ENCODE results near the gene PTAFR. TPM values are rescaled to one million over a fixed set of nuclear protein-coding genes. Genes with fewer than 3 reads are reported as not detected.

Gene PTAFR
- total and polyA plus RNA-seq, 7 experiments from 2014 or later = 0.31 to 21.2 (median 1.2) TPM

GRCh38 chr1:28154078-28154594, 22.4 kb downstream of the PTAFR start:
- ATAC-seq (no peak), DNase-seq (no peak)
- Histone ChIP-seq H3K27me3 (ENCODE audit: control insufficient read depth in 2 of 2, insufficient read depth in 2 of 2, low read length in 2 of 2) (no peaks in the 10 kb centered on the region), H3K36me3 (ENCODE audit: control insufficient read depth in 2 of 3, insufficient read depth in 3 of 3, low read length in 3 of 3) (no peaks in the 10 kb centered on the region), H3K27ac (ENCODE audit: low read depth, low read length) (no peak overlapping the region), H3K4me1 (ENCODE audit: control insufficient read depth in 2 of 2, insufficient read depth in 2 of 2, low read length in 2 of 2) (no peaks in the 10 kb centered on the region), H3K9me3 (ENCODE audit: control insufficient read depth in 2 of 3, low read length in 3 of 3) (no peaks in the 10 kb centered on the region), H3K4me3 (ENCODE audit: low read length) (no peak overlapping the region)
- Mint-ChIP-seq H3K36me3 (peaks cover 6 to 19% (median 13%) of the 10 kb centered on the region in 5 donors), H3K27me3 (peaks cover 0 to 60% (median 0%) of the 10 kb centered on the region in 5 donors), H3K27ac (peak overlapping the region in 1 of 9 donors; percentile 70), H3K4me1 (peaks cover 0 to 11% (median 3%) of the 10 kb centered on the region in 7 donors), H3K9me3 (peaks cover 0 to 9% (median 0%) of the 10 kb centered on the region in 11 donors), H3K4me3 (no peak overlapping the region)
- ChIA-PET POLR2A (no interaction called here), CTCF (interaction anchor here (0.6 kb wide), 1 partner anchor 111 kb away, joined by 3 read pairs; no protein-coding TSS in a partner anchor)
- intact Hi-C loops (cut with micrococcal nuclease) = no loop called here

DNA sequence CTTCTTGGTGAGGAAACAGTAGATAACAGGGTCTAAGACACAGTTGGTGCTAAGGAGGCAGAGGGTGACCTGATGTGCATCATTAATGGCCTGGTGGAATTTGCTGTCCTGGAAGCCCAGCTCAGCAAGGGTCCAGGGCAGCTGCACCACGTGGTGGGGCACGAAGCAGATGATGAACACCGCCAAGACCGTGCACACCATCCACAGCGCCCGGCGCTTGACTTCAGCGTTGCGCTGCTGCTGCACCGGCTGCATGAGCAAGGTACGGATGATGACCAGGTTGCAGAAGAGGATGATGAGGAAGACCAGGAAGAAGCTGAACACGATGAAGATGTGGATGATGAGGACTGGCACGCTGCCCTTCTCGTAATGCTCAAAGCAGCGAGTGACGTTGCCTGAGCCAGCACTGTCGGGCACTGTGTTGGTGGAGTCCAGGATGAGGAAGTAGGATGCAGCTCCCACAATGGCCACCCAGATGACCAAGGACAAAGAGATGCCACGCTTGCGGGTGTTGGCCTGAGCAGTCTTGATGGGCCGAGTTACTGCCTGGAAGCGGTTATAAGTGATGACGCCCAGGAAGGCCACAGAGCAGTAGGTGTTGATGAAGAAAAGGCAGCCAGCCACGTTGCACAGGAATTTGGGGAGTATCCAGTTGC, 26.2 kb downstream of the PTAFR start:
- no peak overlapping the region for H3K4me3 ChIP-seq (ENCODE audit: low read length)
- H3K27me3 Mint-ChIP-seq = peaks cover 0 to 48% (median 0%) of the 10 kb centered on the region in 5 donors
- H3K27ac Mint-ChIP-seq = no peak overlapping the region
- H3K9me3 Mint-ChIP-seq = peaks cover 0 to 9% (median 0%) of the 10 kb centered on the region in 11 donors
- intact Hi-C loops (cut with micrococcal nuclease) = no loop called here
- H3K36me3 Mint-ChIP-seq = peaks cover 0 to 19% (median 9%) of the 10 kb centered on the region in 5 donors
- ATAC-seq (no peak), DNase-seq (no peak)
- CTCF ChIA-PET = no interaction called here
- H3K4me1 Mint-ChIP-seq = peaks cover 0 to 9% (median 3%) of the 10 kb centered on the region in 7 donors
- no peak overlapping the region for H3K27ac ChIP-seq (ENCODE audit: low read depth, low read length)
- POLR2A ChIA-PET = interaction anchor here (0.6 kb wide), 1 partner anchor 31 kb away, joined by 3 read pairs; no protein-coding TSS in a partner anchor
- H3K4me1 ChIP-seq (ENCODE audit: control insufficient read depth in 2 of 2, insufficient read depth in 2 of 2, low read length in 2 of 2) = no peaks in the 10 kb centered on the region
- H3K9me3 ChIP-seq (ENCODE audit: control insufficient read depth in 2 of 3, low read length in 3 of 3) = no peaks in the 10 kb centered on the region
- H3K27me3 ChIP-seq (ENCODE audit: control insufficient read depth in 2 of 2, insufficient read depth in 2 of 2, low read length in 2 of 2) = no peaks in the 10 kb centered on the region
- H3K4me3 Mint-ChIP-seq = no peak overlapping the region
- H3K36me3 ChIP-seq (ENCODE audit: control insufficient read depth in 2 of 3, insufficient read depth in 3 of 3, low read length in 3 of 3) = no peaks in the 10 kb centered on the region

DNA sequence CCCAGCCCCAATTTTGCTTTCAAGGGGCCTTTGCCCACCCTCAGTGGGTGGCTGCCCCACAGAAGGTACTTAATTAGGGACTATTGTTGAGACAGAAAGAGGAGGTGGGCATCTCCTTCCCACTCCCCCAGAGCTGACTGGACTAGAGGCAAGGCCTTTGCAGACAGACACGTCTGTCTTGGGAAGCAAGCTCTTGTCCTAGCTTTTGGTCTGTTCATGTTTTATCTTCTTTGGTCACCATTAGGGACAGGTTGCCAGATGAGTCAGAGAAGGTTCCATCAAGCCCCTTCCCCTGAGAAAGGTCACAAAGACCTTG, 27.7 kb downstream of the PTAFR start:
- peaks cover 0 to 9% (median 0%) of the 10 kb centered on the region in 11 donors for H3K9me3 Mint-ChIP-seq
- no peaks in the 10 kb centered on the region for H3K36me3 ChIP-seq (ENCODE audit: control insufficient read depth in 2 of 3, insufficient read depth in 3 of 3, low read length in 3 of 3)
- intact Hi-C loops (cut with micrococcal nuclease) = no loop called here
- no peaks in the 10 kb centered on the region for H3K9me3 ChIP-seq (ENCODE audit: control insufficient read depth in 2 of 3, low read length in 3 of 3)
- CTCF ChIA-PET = interaction anchor here (1.1 kb wide), 1 partner anchor 10 kb away, joined by 3 read pairs; no protein-coding TSS in a partner anchor
- POLR2A ChIA-PET = no interaction called here
- peaks cover 0 to 48% (median 0%) of the 10 kb centered on the region in 5 donors for H3K27me3 Mint-ChIP-seq
- no peak overlapping the region for H3K27ac ChIP-seq (ENCODE audit: low read depth, low read length)
- no peak overlapping the region for H3K4me3 ChIP-seq (ENCODE audit: low read length)
- no peaks in the 10 kb centered on the region for H3K4me1 ChIP-seq (ENCODE audit: control insufficient read depth in 2 of 2, insufficient read depth in 2 of 2, low read length in 2 of 2)
- no peaks in the 10 kb centered on the region for H3K27me3 ChIP-seq (ENCODE audit: control insufficient read depth in 2 of 2, insufficient read depth in 2 of 2, low read length in 2 of 2)
- ATAC-seq = no peak
- no peak for DNase-seq
- H3K4me3 Mint-ChIP-seq = no peak overlapping the region
- peaks cover 0 to 16% (median 0%) of the 10 kb centered on the region in 7 donors for H3K4me1 Mint-ChIP-seq
- peaks cover 0 to 19% (median 9%) of the 10 kb centered on the region in 5 donors for H3K36me3 Mint-ChIP-seq
- no peak overlapping the region for H3K27ac Mint-ChIP-seq

GRCh38 chr1:28147264-28148094, 29.0 kb downstream of the PTAFR start:
- H3K36me3 ChIP-seq (ENCODE audit: control insufficient read depth in 2 of 3, insufficient read depth in 3 of 3, low read length in 3 of 3) = no peaks in the 10 kb centered on the region
- H3K27ac ChIP-seq (ENCODE audit: low read depth, low read length) = no peak overlapping the region
- H3K36me3 Mint-ChIP-seq = peaks cover 0 to 19% (median 9%) of the 10 kb centered on the region in 5 donors

GRCh38 chr1:28145728-28146127, 30.8 kb downstream of the PTAFR start:
- POLR2A ChIA-PET = no interaction called here

More at GRCh38 chr1:28147264-28148094, 29.0 kb downstream of the PTAFR start:
- CTCF ChIA-PET = no interaction called here
- no peaks in the 10 kb centered on the region for H3K4me1 ChIP-seq (ENCODE audit: control insufficient read depth in 2 of 2, insufficient read depth in 2 of 2, low read length in 2 of 2)
- Mint-ChIP-seq H3K27me3 (peaks cover 0 to 54% (median 0%) of the 10 kb centered on the region in 5 donors), H3K27ac (no peak overlapping the region), H3K4me3 (no peak overlapping the region), H3K4me1 (peaks cover 0 to 16% (median 0%) of the 10 kb centered on the region in 7 donors), H3K9me3 (peaks cover 0 to 9% (median 0%) of the 10 kb centered on the region in 11 donors)
- ATAC-seq (no peak), DNase-seq (no peak)
- no peaks in the 10 kb centered on the region for H3K9me3 ChIP-seq (ENCODE audit: control insufficient read depth in 2 of 3, low read length in 3 of 3)
- no peaks in the 10 kb centered on the region for H3K27me3 ChIP-seq (ENCODE audit: control insufficient read depth in 2 of 2, insufficient read depth in 2 of 2, low read length in 2 of 2)
- no peak overlapping the region for H3K4me3 ChIP-seq (ENCODE audit: low read length)
- intact Hi-C loops (cut with micrococcal nuclease) = no loop called here
- POLR2A ChIA-PET = no interaction called here

DNA sequence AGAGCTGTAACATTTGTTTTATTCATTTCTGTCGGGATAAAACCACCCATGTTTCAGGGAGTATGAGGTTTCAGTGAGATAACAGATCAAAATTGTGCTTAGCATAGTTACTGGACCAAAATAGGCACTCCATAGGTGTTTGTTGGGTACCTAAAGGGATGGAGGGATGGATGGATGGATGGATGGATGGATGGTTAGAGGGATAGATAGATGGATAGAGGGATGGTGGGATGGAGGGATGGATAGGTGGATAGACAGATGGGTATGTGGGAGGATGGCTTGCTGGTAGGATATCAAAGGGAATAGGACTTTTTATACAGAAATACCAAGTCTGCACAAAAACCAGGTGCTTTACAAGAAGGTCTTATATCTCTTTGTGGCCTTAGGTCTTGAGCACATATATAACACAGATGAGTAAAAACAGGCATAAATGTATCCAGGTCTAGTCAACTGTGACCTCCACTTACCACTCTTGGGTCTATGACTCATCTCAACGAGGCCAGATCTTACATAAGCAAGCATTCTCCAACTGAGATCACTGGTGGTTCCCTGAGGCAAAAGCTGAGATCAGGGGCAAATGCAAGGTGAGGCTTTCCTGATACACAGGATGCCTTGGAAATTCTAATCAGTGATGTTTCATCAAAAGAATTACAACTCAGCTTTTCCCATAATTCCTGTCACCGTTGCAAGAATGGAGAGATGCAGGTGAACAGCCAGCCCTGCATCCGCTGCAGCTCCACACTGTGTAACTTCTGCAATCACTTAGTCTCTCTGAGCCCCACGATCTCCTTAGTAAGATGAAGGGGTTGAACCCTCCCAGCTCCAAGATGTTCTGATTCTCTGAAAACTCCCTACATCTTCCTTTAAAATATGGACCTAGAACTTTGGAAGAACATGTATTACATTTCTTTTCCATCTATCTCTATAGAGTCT, 32.0 kb downstream of the PTAFR start:
- Histone ChIP-seq H3K4me1 (ENCODE audit: control insufficient read depth in 2 of 2, insufficient read depth in 2 of 2, low read length in 2 of 2) (no peaks in the 10 kb centered on the region), H3K27ac (ENCODE audit: low read depth, low read length) (no peak overlapping the region), H3K36me3 (ENCODE audit: control insufficient read depth in 2 of 3, insufficient read depth in 3 of 3, low read length in 3 of 3) (no peaks in the 10 kb centered on the region), H3K9me3 (ENCODE audit: control insufficient read depth in 2 of 3, low read length in 3 of 3) (no peaks in the 10 kb centered on the region), H3K27me3 (ENCODE audit: control insufficient read depth in 2 of 2, insufficient read depth in 2 of 2, low read length in 2 of 2) (no peaks in the 10 kb centered on the region), H3K4me3 (ENCODE audit: low read length) (no peak overlapping the region)
- ChIA-PET POLR2A (interaction anchor here (0.6 kb wide), 1 partner anchor 24 kb away, joined by 4 read pairs; no protein-coding TSS in a partner anchor), CTCF (interaction anchor here (0.6 to 1.2 kb wide), 2 partner anchors 8 to 855 kb away, joined by 3 read pairs; no protein-coding TSS in a partner anchor)
- ATAC-seq = peak; percentile 66
- intact Hi-C loops (cut with micrococcal nuclease) = no loop called here
- Mint-ChIP-seq H3K27ac (no peak overlapping the region), H3K4me1 (peaks cover 0 to 16% (median 0%) of the 10 kb centered on the region in 7 donors), H3K9me3 (no peaks in the 10 kb centered on the region), H3K4me3 (no peak overlapping the region), H3K27me3 (peaks cover 0 to 57% (median 0%) of the 10 kb centered on the region in 5 donors), H3K36me3 (peaks cover 0 to under 1% (median 0%) of the 10 kb centered on the region in 5 donors)
- peak in 1 of 9 donors; percentile 37 for DNase-seq

More at GRCh38 chr1:28145728-28146127, 30.8 kb downstream of the PTAFR start:
- Mint-ChIP-seq H3K36me3 (peaks cover 0 to 14% (median 9%) of the 10 kb centered on the region in 5 donors), H3K4me1 (peaks cover 0 to 16% (median 0%) of the 10 kb centered on the region in 7 donors), H3K4me3 (no peak overlapping the region), H3K27me3 (peaks cover 0 to 58% (median 0%) of the 10 kb centered on the region in 5 donors), H3K9me3 (peaks cover 0 to 8% (median 0%) of the 10 kb centered on the region in 11 donors), H3K27ac (no peak overlapping the region)
- Histone ChIP-seq H3K9me3 (ENCODE audit: control insufficient read depth in 2 of 3, low read length in 3 of 3) (no peaks in the 10 kb centered on the region), H3K36me3 (ENCODE audit: control insufficient read depth in 2 of 3, insufficient read depth in 3 of 3, low read length in 3 of 3) (no peaks in the 10 kb centered on the region), H3K27ac (ENCODE audit: low read depth, low read length) (no peak overlapping the region), H3K4me3 (ENCODE audit: low read length) (no peak overlapping the region), H3K4me1 (ENCODE audit: control insufficient read depth in 2 of 2, insufficient read depth in 2 of 2, low read length in 2 of 2) (no peaks in the 10 kb centered on the region), H3K27me3 (ENCODE audit: control insufficient read depth in 2 of 2, insufficient read depth in 2 of 2, low read length in 2 of 2) (no peaks in the 10 kb centered on the region)
- DNase-seq (no peak), ATAC-seq (no peak)
- intact Hi-C loops (cut with micrococcal nuclease) = no loop called here
- CTCF ChIA-PET = no interaction called here

Measured in naive thymus-derived CD4-positive, alpha-beta T cell (primary cell).